Activated CD4-positive, alpha-beta memory T cell treated with anti-CD3 and anti-CD28 coated beads, Interleukin-2, amount 10 ng/mL, durations not matched to agents 7 days and 5 days (primary cell): Measurements from ENCODE around the gene MAGEC3. TPM values are rescaled to one million over a fixed set of nuclear protein-coding genes. Genes with fewer than 3 reads are reported as not detected.
"Not testable (repeated sequence)": the region's sequence is repeated elsewhere in the genome, so short reads cannot be mapped to it uniquely, and the experiment has no call there.

Experiments
- CTCF ChIA-PET: fragments of 350-600 bp; sonication (Branson Sonifier 250); formaldehyde crosslinking; loops from one replicate; lab custom pipeline; 2021; ENCODE audit warnings: antibody characterized with exemption, inconsistent platforms; lab: Charles Lee
- POLR2A ChIA-PET: fragments of 350-600 bp; sonication (Branson Sonifier 250); formaldehyde crosslinking; loops from one replicate; lab custom pipeline; 2021; ENCODE audit warnings: antibody characterized with exemption; lab: Charles Lee
- DNase-seq: peaks from one replicate; pipeline ENCODE4 v3.0.0-alpha.2; 2020
- H3K27ac Mint-ChIP-seq: one replicate; pipeline ENCODE4 v1.8.0; 2021; ENCODE audit warnings: mild to moderate bottlenecking, mixed read lengths
- H3K27me3 Mint-ChIP-seq: one replicate; pipeline ENCODE4 v1.8.0; 2021; ENCODE audit warnings: mixed read lengths
- H3K36me3 Mint-ChIP-seq: one replicate; pipeline ENCODE4 v1.8.0; 2021; ENCODE audit warnings: low read depth, mixed read lengths
- H3K4me1 Mint-ChIP-seq: one replicate; pipeline ENCODE4 v1.8.0; 2021; ENCODE audit warnings: mixed read lengths
- H3K4me3 Mint-ChIP-seq: one replicate; pipeline ENCODE4 v1.8.0; 2021; ENCODE audit warnings: mild to moderate bottlenecking, mixed read lengths
- H3K9me3 Mint-ChIP-seq: one replicate; pipeline ENCODE4 v1.8.0; 2021; ENCODE audit warnings: mixed read lengths
- total RNA-seq, 2 experiments: library from RNA; stranded (reverse); gene quantifications; one replicate each; pipeline ENCODE4 v1.2.3, GENCODE V29; 2021

The MAGEC3 gene, protein sequence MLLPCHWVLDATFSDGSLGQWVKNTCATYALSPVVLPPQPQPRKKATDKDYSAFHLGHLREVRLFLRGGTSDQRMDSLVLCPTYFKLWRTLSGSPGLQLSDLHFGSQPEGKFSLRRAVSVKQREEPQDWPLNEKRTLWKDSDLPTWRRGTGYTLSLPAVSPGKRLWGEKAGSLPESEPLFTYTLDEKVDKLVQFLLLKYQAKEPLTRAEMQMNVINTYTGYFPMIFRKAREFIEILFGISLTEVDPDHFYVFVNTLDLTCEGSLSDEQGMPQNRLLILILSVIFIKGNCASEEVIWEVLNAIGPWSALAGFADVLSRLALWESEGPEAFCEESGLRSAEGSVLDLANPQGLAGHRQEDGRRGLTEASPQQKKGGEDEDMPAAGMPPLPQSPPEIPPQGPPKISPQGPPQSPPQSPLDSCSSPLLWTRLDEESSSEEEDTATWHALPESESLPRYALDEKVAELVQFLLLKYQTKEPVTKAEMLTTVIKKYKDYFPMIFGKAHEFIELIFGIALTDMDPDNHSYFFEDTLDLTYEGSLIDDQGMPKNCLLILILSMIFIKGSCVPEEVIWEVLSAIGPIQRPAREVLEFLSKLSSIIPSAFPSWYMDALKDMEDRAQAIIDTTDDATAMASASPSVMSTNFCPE
- not detected for total RNA-seq

DNA sequence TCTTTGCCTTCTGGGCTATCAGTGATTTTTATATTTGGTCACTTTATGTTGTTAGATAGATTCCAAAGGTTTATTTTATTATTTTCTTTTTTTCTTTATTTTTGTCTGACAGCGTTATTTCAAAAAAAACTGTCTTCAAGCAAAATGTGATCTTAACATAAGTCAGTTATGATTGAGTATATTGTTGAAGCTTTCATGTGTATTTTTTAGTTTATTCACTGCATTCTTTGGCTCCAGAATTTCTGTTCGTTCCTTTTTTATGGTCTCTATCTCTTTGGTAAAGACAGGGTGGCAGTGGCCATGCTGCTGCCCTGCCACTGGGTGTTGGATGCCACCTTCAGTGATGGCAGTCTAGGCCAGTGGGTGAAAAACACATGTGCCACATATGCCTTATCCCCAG is at the start of gene MAGEC3:
Gene MAGEC3 (plus strand): TSS at position 301 of the 400 bp plus-strand sequence. CDS start 0 bp downstream, at position 301.
- Mint-ChIP-seq H3K27me3 (no peaks in the 10 kb centered on the region), H3K4me1 (no peaks in the 10 kb centered on the region), H3K27ac (no peak within 1 kb of the TSS), H3K4me3 (no peak within 1 kb of the TSS), H3K36me3 (no peaks in the 10 kb centered on the region), H3K9me3 (peaks cover 2% of the 10 kb centered on the region)
- ChIA-PET CTCF (no interaction called here), POLR2A (no interaction called here)
- DNase-seq, result no peak

DNA sequence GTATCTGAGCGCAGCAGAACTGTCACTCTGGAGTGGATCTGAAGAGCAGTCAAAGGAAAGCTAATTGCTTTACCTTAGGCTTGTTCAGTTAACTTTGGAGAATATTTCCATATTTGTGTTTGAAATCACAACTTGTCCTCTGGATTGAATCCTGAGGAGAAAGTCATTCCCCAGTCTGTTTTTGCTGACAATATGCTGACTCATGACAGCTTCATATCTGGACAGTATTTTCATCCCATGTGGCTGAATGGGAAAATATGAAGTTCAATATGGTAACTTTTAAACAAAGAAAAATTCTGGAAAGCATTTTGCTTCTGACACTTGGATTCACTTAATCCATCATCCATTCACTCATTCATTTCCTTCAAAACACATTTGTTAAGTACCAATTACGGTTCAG is 46.3 kb upstream of the MAGEC3 start:
- H3K9me3 Mint-ChIP-seq, result no peaks in the 10 kb centered on the region
- H3K27ac Mint-ChIP-seq, result no peak overlapping the region
- CTCF ChIA-PET, result no interaction called here
- no peak for DNase-seq
- no peaks in the 10 kb centered on the region for H3K4me1 Mint-ChIP-seq
- no peaks in the 10 kb centered on the region for H3K36me3 Mint-ChIP-seq
- H3K4me3 Mint-ChIP-seq, result no peak overlapping the region
- POLR2A ChIA-PET, result no interaction called here
- no peaks in the 10 kb centered on the region for H3K27me3 Mint-ChIP-seq

DNA sequence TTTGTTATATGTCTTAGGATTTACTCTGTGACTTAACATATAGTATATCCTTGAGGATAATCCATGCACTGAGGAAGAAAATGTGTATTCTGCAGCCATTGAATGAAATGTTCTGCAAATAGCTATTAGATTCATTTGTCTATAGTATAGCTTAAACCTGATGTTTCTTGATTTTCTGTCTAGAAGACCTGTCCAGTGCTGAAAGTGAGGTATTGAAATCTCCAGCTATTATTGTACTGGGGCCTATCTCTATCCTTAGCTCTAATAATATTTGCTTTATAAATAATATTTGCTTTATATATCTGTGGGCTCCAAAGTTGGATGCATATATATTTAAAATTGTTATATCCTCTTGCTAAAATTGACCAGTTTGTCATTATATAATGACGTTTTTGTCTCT is 26.7 kb upstream of the MAGEC3 start:
- no peak for DNase-seq
- H3K4me1 Mint-ChIP-seq, result no peaks in the 10 kb centered on the region
- H3K4me3 Mint-ChIP-seq, result no peak overlapping the region
- H3K36me3 Mint-ChIP-seq, result no peaks in the 10 kb centered on the region
- CTCF ChIA-PET, result no interaction called here
- no peak overlapping the region for H3K27ac Mint-ChIP-seq
- H3K9me3 Mint-ChIP-seq, result no peaks in the 10 kb centered on the region
- no peaks in the 10 kb centered on the region for H3K27me3 Mint-ChIP-seq
- POLR2A ChIA-PET, result no interaction called here

DNA sequence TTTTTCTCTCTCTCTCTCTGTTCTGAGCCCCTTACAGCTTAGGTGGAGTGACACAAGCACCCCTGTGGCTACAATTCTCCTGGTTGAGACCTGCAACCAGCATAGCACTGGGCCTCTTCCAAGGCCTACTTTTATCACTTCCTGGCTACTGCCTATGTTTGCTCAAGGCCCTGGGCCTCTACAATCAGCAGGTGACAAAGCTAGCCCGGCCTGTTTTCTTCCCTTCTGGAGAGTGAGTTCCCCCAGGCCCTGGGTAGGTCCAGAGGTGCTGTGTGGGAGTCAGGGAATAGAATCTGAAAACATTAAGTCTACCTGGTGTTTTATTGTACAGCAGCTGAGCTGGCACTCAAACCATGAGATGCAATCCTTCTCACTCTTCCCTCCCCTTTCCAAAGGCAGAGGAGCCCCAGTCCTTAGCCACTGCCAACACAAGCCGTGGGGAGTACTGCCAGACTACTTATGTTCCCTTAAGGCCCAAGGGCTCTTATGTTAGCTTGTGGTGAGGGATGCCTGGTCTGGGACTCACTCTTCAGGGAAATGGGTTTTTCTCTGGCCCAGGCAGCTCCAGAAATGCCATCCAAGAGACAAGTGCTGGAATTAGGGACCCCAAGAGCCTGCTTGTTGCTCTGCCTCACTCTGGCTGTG is 23.8 kb upstream of the MAGEC3 start:
- ChIA-PET CTCF (no interaction called here), POLR2A (no interaction called here)
- H3K36me3 Mint-ChIP-seq, result no peaks in the 10 kb centered on the region
- no peak for DNase-seq
- no peaks in the 10 kb centered on the region for H3K9me3 Mint-ChIP-seq
- H3K4me1 Mint-ChIP-seq, result no peaks in the 10 kb centered on the region
- no peaks in the 10 kb centered on the region for H3K27me3 Mint-ChIP-seq
- no peak overlapping the region for H3K27ac Mint-ChIP-seq
- no peak overlapping the region for H3K4me3 Mint-ChIP-seq

DNA sequence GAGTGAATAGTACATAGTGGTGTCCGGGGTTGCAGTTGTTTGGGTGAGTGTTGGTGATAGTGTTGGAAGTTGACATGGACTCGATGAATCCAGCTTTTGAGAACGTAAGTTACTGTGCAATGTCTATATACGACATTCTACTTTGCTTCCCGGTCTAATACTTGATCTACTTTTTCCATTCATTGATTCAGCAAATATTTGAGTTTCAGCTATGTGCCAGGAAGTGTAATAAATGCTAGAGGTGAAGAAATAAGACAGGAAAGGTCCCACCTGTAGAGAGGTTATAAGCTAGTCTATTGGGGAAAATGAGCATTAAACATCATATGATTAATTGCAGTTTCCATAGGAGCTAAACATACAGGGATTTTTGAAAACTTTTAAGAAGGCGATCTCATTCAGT is 22.2 kb upstream of the MAGEC3 start:
- no peak for DNase-seq
- H3K4me3 Mint-ChIP-seq, result no peak overlapping the region
- no peaks in the 10 kb centered on the region for H3K36me3 Mint-ChIP-seq
- H3K27ac Mint-ChIP-seq, result no peak overlapping the region
- ChIA-PET POLR2A (no interaction called here), CTCF (no interaction called here)
- no peaks in the 10 kb centered on the region for H3K9me3 Mint-ChIP-seq
- no peaks in the 10 kb centered on the region for H3K27me3 Mint-ChIP-seq
- H3K4me1 Mint-ChIP-seq, result no peaks in the 10 kb centered on the region

DNA sequence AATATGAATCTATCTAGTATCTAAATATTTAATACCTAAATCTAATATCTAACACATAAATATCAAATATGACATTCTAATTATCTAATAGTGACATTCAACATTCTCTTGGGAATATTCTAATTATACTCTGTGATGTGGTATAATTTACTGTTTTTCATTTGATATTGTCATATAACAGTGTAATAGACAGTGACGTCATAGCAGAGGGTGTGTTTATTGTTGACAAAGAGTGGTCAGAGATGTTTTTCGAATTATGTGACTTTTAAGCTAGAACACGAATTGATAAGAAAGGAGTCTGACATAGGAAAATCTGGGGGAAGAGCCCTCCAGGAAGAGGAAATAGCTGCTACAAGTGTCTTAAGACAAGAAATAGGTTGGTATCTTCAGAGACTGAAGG is 5.9 kb upstream of the MAGEC3 start:
- DNase-seq, result no peak
- H3K4me3 Mint-ChIP-seq, result no peak overlapping the region
- H3K36me3 Mint-ChIP-seq, result no peaks in the 10 kb centered on the region
- no peaks in the 10 kb centered on the region for H3K9me3 Mint-ChIP-seq
- no peaks in the 10 kb centered on the region for H3K27me3 Mint-ChIP-seq
- ChIA-PET POLR2A (no interaction called here), CTCF (no interaction called here)
- H3K4me1 Mint-ChIP-seq, result no peaks in the 10 kb centered on the region
- H3K27ac Mint-ChIP-seq, result no peak overlapping the region

DNA sequence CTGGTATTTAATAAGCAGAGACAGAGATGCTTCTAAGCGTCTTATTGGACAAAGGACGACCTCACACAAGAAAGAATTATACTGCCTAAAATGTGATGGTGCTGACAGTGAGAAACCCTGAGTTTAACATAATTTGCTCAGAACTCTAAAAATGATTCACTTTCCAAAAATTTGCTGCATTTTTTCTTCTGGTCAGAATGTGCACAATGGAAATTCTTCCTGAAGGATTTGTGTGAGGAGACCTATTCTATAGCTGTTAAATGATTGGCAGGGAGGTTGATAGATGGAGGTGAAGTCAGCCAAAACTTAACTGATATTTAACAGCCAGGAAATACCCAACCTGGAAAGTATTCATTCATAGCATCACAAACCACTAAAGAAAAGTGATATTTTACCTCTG is 1.7 kb downstream of the MAGEC3 start:
- POLR2A ChIA-PET, result no interaction called here
- Mint-ChIP-seq H3K4me3 (no peak overlapping the region), H3K9me3 (peaks cover 2% of the 10 kb centered on the region), H3K4me1 (no peaks in the 10 kb centered on the region), H3K27ac (no peak overlapping the region), H3K27me3 (no peaks in the 10 kb centered on the region), H3K36me3 (no peaks in the 10 kb centered on the region)
- no peak for DNase-seq
- CTCF ChIA-PET, result no interaction called here

DNA sequence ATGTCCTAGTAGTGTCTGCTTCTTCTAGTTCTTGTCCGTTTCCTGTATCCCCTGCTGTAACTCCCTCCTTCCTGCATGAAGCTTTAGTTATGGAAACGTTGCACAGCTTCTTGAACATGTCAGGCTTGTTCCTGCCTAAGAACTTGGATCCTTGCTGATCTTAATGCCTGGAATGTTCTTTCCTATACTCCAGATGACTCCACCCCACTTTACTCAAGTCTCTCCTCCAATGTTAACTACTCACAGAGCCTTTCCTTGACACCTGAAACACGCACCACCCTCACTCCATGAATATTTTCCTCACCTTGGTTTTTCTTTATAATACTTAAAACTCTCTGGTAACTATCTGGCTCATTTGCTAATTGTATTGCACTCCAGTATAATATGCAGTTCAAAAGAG is 19.4 kb downstream of the MAGEC3 start:
- no peaks in the 10 kb centered on the region for H3K27me3 Mint-ChIP-seq
- no peaks in the 10 kb centered on the region for H3K4me1 Mint-ChIP-seq
- H3K36me3 Mint-ChIP-seq, result no peaks in the 10 kb centered on the region
- ChIA-PET CTCF (no interaction called here), POLR2A (no interaction called here)
- H3K9me3 Mint-ChIP-seq, result no peaks in the 10 kb centered on the region
- H3K4me3 Mint-ChIP-seq, result no peak overlapping the region
- no peak for DNase-seq
- H3K27ac Mint-ChIP-seq, result no peak overlapping the region

DNA sequence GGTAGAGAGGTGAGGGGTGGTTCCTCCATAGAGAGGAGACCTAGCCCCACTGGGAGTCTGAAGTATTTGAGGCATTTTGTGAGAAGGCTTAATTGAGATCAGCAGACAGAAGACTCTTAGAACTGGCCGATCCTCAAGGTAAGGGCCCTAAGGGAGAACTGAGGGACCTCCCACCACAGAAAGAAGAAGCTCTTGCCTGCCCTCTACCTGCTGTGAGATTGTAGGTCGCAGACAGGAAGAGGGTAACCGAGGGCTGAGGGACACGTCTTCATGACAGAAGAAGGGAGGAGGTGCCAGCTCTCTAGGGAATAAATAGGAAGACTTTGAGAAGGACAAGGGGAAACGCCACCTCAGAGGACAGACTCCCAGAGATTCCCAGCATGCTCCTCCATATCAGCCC is 41.5 kb downstream of the MAGEC3 start:
- ChIA-PET CTCF (no interaction called here), POLR2A (no interaction called here)
- DNase-seq, result no peak
- Mint-ChIP-seq H3K27ac (no peak overlapping the region), H3K36me3 (no peaks in the 10 kb centered on the region), H3K27me3 (no peaks in the 10 kb centered on the region), H3K9me3 (no peaks in the 10 kb centered on the region), H3K4me1 (no peaks in the 10 kb centered on the region), H3K4me3 (no peak overlapping the region)

DNA sequence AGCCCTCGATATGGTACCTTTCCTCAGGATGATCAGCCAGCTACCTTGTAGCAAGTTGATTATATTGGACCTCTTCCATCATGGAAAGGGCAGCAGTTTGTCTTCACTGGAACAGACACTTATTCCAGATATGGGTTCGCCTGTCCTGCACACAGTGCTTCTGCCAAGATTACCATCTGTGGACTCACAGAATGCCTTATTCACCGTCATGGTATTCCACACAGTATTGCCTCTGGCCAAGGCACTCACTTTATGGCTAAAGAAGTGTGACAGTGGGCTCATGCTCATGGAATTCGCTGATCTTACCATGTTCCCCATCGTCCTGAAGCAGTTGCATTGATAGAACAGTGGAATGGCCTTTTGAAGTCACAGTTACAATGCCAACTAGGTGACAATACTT is 50.7 kb downstream of the MAGEC3 start:
- H3K4me1 Mint-ChIP-seq, DNase-seq, H3K36me3 Mint-ChIP-seq, POLR2A ChIA-PET, H3K27ac Mint-ChIP-seq, H3K27me3 Mint-ChIP-seq, H3K9me3 Mint-ChIP-seq, H3K4me3 Mint-ChIP-seq, CTCF ChIA-PET: not testable (repeated sequence)

DNA sequence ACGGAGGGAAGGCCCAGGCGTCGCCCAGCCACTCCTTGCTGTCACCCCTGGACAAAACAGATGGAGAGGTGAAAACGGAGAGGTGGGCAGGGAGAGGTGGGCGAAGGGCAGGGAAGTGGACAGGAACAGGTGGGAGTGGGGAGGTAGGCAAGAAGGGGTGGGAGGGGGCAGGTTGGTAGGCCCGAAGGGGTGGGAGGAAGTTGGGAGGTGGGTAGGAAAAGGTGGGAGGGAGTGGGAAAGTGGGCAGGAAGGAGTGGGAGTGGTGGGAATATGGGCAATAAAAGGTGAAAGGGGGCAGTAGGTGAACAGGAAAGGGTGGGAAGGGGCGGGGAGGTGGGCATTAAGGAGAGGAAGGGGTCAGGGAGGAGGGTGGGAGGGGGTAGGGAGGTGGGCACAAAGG is 56.6 kb downstream of the MAGEC3 start:
- Mint-ChIP-seq H3K9me3 (no peaks in the 10 kb centered on the region), H3K4me3 (no peak overlapping the region), H3K36me3 (no peaks in the 10 kb centered on the region), H3K4me1 (no peaks in the 10 kb centered on the region), H3K27ac (no peak overlapping the region), H3K27me3 (no peaks in the 10 kb centered on the region)
- POLR2A ChIA-PET, result no interaction called here
- CTCF ChIA-PET, result no interaction called here
- no peak for DNase-seq

DNA sequence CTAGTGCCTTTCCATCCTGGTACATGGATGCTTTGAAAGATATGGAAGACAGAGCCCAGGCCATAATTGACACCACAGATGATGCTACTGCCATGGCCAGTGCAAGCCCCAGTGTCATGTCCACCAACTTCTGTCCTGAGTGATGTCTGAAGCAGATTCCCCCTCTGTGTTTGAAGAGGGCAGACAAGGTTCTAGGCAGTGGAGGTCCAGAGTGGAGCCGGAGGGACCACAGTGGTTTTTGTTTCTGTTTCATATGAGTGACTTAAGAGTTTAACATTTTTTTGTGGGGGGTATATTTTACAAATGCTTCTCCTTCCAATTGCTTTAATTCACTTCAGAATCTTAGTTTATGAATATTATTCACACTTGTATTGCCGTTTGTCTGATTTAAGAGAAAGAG is 59.6 kb downstream of the MAGEC3 start:
- no peak overlapping the region for H3K4me3 Mint-ChIP-seq
- no peaks in the 10 kb centered on the region for H3K36me3 Mint-ChIP-seq
- POLR2A ChIA-PET, result no interaction called here
- H3K4me1 Mint-ChIP-seq, result no peaks in the 10 kb centered on the region
- no peaks in the 10 kb centered on the region for H3K27me3 Mint-ChIP-seq
- no peak overlapping the region for H3K27ac Mint-ChIP-seq
- DNase-seq, result no peak
- CTCF ChIA-PET, result no interaction called here
- H3K9me3 Mint-ChIP-seq, result no peaks in the 10 kb centered on the region

DNA sequence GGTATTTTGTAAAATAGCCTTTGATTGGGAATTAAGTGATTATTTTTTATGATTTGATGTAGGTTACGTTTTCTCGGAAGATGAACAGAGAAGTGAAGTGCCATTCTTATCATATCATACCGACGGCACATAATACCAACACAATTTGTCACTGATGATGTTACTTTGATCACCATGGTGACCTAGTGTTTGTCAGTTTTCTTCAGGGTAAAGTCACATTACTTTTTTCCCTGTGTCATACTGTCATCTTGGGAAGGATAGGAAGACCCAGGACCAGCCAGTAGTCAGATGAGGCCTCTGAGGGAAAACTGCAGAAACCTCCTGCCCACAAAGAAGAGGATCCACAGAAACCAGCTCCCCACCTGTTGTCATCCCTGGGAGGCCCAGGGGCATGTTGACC is 64.2 kb downstream of the MAGEC3 start:
- no peaks in the 10 kb centered on the region for H3K4me1 Mint-ChIP-seq
- H3K36me3 Mint-ChIP-seq, result no peaks in the 10 kb centered on the region
- ChIA-PET CTCF (no interaction called here), POLR2A (no interaction called here)
- H3K4me3 Mint-ChIP-seq, result no peak overlapping the region
- no peak for DNase-seq
- no peaks in the 10 kb centered on the region for H3K27me3 Mint-ChIP-seq
- H3K27ac Mint-ChIP-seq, result no peak overlapping the region
- H3K9me3 Mint-ChIP-seq, result no peaks in the 10 kb centered on the region
